ENCODE data around the gene FBN2. TPM values are rescaled to one million over a fixed set of nuclear protein-coding genes. Genes with fewer than 3 reads are reported as not detected.

Gene FBN2
- 4.4 and 4.7 TPM in 2 replicates for total RNA-seq (2014; rRNA removed; shearing (Covaris generic))

DNA sequence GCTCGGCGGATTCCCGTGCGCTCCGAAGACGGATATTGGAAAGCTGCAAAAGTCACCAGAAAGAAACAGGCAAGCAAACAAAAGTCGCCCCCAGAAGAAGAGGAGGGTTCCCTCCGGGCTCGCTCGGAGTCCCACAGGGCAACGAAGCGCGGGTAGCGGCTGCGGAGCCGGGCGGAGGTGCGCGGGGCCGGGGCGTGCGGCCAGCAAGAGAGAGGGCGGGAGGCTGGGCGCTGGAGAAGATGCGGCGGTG lies at the start of gene FBN2:
Gene FBN2, minus strand, starts transcription at position 246 of the 250 bp plus-strand sequence. CDS start 642 bp downstream, outside the sequence.
- in situ Hi-C loops (cut with HindIII; ENCODE audit: low sequenced_read_pairs) = no loop called here
- no peak for DNase-seq (ENCODE audit: low spot score)

DNA sequence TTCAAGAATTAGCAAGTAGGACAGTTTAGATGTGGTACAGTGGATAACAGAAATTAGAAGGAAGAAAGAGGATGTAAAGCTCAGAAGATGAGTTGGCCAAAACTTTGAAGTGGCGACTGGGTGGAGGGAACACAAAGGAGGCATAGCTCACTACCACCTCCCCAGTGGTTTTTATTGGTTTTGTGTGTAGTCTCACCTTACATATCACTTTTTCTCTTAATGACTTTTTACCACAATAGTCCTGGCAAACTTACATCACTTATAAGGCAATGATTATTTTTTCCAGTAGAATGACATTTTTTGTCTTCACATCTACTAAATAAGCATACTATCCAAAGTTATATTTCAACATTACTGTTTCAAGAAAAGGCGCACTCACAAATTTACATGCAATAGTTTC lies 49.2 kb upstream of the FBN2 start:
- DNase-seq (ENCODE audit: low spot score) = no peak
- in situ Hi-C loops (cut with HindIII; ENCODE audit: low sequenced_read_pairs) = no loop called here

- no peak for DNase-seq (ENCODE audit: low spot score)
- in situ Hi-C loops (cut with HindIII; ENCODE audit: low sequenced_read_pairs) = no loop called here
Observed at GRCh38 chr5:128586848-128587247, 48.8 kb upstream of the FBN2 start.

DNA sequence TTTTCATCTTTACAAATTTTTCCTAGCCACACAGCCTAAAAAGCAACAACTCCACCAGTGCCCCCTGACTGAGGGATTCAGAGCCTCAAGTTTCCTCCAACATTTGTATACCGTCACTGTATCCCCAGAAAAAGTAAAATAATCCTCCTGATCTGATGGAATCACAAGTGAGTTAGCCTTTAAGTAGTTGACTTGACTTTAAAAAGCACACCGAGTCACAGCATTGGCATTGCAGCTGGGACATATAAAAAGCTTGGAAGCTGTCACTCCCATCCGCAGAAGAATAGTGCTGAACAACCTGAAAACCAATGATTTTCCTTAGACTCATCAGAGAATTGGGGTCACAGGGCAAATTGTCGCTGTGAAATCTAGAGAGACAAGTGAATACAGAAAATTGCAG lies 41.6 kb upstream of the FBN2 start:
- no peak for DNase-seq (ENCODE audit: low spot score)
- in situ Hi-C loops (cut with HindIII; ENCODE audit: low sequenced_read_pairs) = no loop called here

DNA sequence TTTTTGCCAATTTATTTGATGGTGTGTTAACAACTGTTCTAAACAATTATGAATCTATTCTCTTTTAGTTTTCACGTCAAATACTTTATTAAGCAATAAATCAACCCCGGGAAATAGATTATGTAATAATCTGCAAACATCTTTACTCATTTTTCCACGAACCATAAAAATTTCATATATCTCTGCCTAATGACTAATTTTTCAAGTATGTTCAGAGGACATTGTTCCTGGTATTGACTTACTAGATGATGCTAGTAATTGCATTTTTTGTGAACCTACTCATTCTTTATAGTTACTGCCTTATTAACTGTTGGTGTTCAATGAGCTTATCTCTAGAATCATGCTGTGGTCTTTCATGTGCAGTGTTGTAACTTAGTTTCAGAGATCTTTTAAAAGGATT lies 41.0 kb upstream of the FBN2 start:
- no peak for DNase-seq (ENCODE audit: low spot score)
- in situ Hi-C loops (cut with HindIII; ENCODE audit: low sequenced_read_pairs) = no loop called here

GRCh38 chr5:128574041-128574440 lies 36.0 kb upstream of the FBN2 start:
- in situ Hi-C loops (cut with HindIII; ENCODE audit: low sequenced_read_pairs) = no loop called here
- DNase-seq (ENCODE audit: low spot score) = no peak

GRCh38 chr5:128572930-128573319 lies 34.9 kb upstream of the FBN2 start:
- in situ Hi-C loops (cut with HindIII; ENCODE audit: low sequenced_read_pairs) = no loop called here

DNA sequence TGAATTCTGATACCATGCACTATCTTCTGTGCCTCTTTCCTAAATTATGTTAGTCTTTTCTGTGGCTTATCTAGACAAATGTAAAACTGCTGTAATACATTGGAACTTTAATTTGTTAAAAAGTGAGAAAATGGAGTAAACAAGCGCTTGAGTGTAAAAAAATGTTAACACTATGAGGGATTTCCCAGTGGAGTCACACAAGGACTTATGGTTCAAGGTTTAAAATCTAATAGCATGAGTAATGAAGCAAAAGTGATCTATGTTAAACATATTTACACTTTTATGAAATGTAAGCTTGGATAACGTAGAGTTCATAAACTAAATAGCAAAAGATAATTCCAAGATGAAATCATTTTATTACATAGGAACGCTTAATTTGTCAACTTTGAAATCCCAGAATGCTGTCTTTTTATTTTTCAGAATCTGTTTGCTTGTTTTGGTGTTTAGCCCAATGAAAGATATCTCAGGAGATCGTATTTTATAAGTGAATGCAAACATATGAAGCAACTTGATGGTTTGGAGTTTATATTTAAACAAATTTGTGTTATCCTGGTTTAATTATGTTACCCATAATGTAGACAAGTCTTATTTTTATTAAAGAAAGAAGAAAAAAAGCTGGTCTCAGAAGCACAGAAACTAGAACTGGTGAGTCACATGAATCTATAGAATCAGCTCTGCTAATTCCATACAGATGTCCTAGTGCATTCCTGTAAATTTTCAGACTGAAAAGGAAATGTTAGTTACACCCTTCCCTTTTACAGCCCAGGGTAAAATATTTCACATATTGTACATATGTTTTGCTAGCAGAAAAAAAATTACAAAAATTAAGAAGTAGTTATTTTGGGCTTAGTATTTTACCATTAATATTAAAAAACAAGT lies 34.2 kb upstream of the FBN2 start:
- no peak for DNase-seq (ENCODE audit: low spot score)
- in situ Hi-C loops (cut with HindIII; ENCODE audit: low sequenced_read_pairs) = no loop called here

More at GRCh38 chr5:128572930-128573319, 34.9 kb upstream of the FBN2 start:
- no peak for DNase-seq (ENCODE audit: low spot score)

- no peak for DNase-seq (ENCODE audit: low spot score)
- in situ Hi-C loops (cut with HindIII; ENCODE audit: low sequenced_read_pairs) = no loop called here
Observed at GRCh38 chr5:128566178-128566577, 28.1 kb upstream of the FBN2 start.

GRCh38 chr5:128559300-128560297 lies 21.6 kb upstream of the FBN2 start:
- in situ Hi-C loops (cut with HindIII; ENCODE audit: low sequenced_read_pairs) = no loop called here
- no peak for DNase-seq (ENCODE audit: low spot score)

- in situ Hi-C loops (cut with HindIII; ENCODE audit: low sequenced_read_pairs) = no loop called here
- DNase-seq (ENCODE audit: low spot score) = no peak
Observed at GRCh38 chr5:128553747-128554146, 15.7 kb upstream of the FBN2 start.

DNA sequence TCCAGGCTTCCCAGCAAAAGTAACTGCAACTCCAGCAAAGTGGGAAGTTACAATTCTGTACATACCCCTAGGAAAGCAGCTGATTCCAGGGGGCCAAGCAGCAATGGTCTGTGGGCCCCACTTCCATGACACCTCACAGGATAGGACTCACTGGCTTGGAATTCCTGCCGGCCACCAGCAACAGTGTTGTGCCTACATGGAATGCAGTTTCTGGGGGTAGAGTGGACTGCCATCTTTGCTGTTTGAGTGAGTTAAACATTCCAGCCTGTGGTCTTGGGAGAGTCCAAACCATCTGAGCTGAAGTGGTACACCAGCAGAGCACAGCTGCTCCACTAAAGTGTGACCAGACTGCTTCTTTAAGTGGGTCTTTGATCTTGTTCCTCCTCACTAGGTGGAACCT lies 13.4 kb upstream of the FBN2 start:
- no peak for DNase-seq (ENCODE audit: low spot score)
- in situ Hi-C loops (cut with HindIII; ENCODE audit: low sequenced_read_pairs) = no loop called here

DNA sequence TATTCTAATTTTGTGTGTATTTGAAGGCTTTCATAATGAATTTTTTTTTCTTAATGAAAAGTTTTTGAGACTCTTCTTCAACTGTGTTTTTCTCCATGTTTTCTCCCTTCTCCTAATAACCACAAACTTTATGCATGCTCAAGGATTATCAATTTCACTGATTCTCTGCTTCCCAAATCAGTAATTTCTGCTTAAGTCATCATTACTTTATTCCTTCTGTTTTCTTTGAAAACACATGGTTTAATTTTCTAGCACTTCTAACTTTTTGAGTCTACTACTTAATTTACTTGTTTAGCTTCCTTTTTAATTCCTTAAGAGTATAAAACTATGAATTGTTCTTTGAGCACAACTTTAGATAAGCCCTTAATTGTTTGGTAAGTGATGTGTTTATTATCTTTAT lies 11.5 kb upstream of the FBN2 start:
- in situ Hi-C loops (cut with HindIII; ENCODE audit: low sequenced_read_pairs) = no loop called here
- DNase-seq (ENCODE audit: low spot score) = no peak

GRCh38 chr5:128546658-128547281 lies 8.7 kb upstream of the FBN2 start:
- in situ Hi-C loops (cut with HindIII; ENCODE audit: low sequenced_read_pairs) = no loop called here
- DNase-seq (ENCODE audit: low spot score) = no peak

GRCh38 chr5:128541385-128541784 lies 3.3 kb upstream of the FBN2 start:
- DNase-seq (ENCODE audit: low spot score) = no peak
- in situ Hi-C loops (cut with HindIII; ENCODE audit: low sequenced_read_pairs) = no loop called here

DNA sequence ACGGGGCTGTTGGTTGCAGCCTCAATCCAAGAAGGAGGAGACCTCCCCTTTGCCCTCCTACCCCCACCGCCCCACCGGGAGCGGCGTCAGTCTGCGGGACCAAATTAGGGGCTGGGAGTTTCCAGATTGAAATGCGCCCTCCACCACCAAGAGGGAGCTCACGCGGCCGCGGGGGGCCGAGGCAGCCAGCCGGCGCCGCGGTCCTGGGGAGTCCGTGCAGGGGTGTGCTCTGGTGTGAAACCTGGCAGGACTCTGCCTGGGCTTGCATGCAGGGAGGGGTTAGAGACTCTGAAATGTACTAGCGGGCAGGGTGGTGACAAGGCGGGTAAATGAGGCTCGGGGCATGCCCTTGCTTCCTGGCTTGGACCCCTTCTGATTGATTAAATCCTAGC lies 989 bp upstream of the FBN2 start:
- in situ Hi-C loops (cut with HindIII; ENCODE audit: low sequenced_read_pairs) = no loop called here
- DNase-seq (ENCODE audit: low spot score) = no peak

DNA sequence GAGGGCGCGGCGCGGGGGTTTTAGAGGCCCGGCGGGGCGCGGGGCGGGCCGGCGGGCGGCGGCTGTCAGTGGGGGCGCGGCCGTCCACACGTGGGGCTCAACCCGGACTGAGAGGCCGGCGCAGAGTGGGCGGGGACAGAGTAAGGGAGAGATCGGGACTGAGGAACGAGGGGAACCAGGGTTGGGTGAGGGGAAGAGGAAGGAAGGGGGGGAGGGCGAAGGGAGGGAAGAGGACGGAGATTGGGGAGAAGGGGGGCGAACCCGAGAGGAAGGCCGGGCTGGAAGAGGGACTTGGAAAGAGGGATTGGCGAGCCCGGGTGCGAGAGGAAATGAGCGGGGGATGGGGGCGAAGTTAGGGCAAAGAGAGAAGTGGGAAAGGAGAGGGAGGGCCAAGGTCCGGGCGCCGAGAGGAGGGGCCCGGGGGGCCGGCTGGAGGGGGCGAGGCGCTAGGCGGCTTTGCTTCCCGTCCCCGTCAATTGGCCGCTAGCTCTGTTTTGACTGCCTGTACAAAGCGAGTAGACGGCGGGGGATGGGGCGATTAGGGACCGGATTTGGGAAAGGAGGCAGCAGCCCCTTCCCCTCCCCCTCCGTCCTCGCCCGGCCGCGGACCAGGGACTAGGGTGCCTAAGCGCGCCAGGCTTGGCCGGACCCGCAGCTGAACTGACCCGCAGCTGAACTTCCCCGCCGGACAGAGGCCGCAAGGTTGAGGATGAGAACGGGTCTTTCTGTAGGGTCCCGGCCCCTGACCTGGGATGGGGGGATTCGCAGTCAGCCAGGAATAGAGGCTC lies 399 bp upstream of the FBN2 start:
- in situ Hi-C loops (cut with HindIII; ENCODE audit: low sequenced_read_pairs) = no loop called here
- no peak for DNase-seq (ENCODE audit: low spot score)

DNA sequence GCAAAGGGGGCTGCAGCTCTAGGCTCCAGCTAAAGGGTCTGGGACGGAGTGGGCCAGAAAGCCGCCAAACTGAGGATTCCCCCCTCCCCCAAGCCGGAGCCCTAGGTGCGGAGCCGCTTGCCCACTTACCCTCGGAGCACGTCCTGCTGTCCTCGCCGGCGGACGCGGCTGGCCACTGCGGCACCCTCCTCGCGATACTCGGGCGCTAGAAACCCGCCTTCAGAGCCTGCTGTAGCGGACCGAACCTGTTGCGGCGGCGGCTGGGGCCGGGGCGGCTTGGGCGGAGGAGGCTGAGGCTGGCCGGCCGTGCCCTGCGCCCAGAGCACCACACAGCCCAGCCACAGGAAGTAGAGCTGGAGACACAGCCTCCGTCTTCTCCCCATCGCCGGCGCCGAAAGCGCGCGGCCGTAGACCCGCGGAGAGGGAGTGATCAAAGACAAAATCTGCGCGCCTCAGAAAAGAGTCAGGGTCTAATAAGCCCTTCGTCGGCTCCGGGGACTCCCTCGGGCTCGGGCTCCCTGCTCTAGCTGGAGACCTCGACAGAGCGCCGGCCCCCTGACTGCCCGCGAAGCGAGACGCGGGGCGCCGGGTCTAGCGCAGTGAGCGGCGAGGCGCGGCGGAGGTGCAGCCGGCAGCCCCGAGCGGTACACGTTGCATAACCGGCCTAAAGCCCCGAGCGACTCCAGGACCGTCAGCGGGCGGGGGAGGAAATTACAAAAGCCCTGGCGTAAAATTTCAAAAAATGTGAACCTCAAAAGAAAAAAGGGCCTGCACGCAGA lies 635 bp downstream of the FBN2 start:
- in situ Hi-C loops (cut with HindIII; ENCODE audit: low sequenced_read_pairs) = no loop called here
- no peak for DNase-seq (ENCODE audit: low spot score)
